Neural cell (in vitro differentiated cells): ENCODE results near the gene SSBP3.

ENCODE experiments used
- CTCF ChIP-seq: fragments of 450-650 bp; IDR thresholded peaks from 2 replicates; pipeline ENCODE4 v1.5.1; 2014; ENCODE audit warnings: antibody characterized with exemption, mild to moderate bottlenecking, moderate library complexity; ENCODE audit not compliant: poor library complexity, severe bottlenecking
- EP300 ChIP-seq: fragments of 450-650 bp; conservative IDR thresholded peaks from 2 replicates; pipeline ENCODE4 v1.6.1; 2014; ENCODE audit warnings: antibody characterized with exemption, mild to moderate bottlenecking, moderate library complexity; ENCODE audit not compliant: poor library complexity, severe bottlenecking
- EZH2 ChIP-seq: fragments of 200-600, 300-800 bp; shearing (Covaris generic), sonication (generic); IDR thresholded peaks from 2 replicates; pipeline ENCODE4 v1.6.1; 2014; ENCODE audit warnings: antibody characterized with exemption, low read length, borderline replicate concordance, mild to moderate bottlenecking; ENCODE audit not compliant: insufficient read depth, poor library complexity, severe bottlenecking
- MXI1 ChIP-seq: fragments of 450-650 bp; conservative IDR thresholded peaks from 2 replicates; pipeline ENCODE4 v1.6.1; 2014; ENCODE audit warnings: antibody characterized with exemption, mild to moderate bottlenecking; ENCODE audit not compliant: poor library complexity, severe bottlenecking
- RAD21 ChIP-seq: fragments of 450-650 bp; conservative IDR thresholded peaks from 2 replicates; pipeline ENCODE4 v1.6.1; 2014; ENCODE audit warnings: antibody characterized with exemption, mild to moderate bottlenecking, moderate library complexity
- TAF1 ChIP-seq: IDR thresholded peaks from 2 replicates; pipeline ENCODE4 v1.6.1; 2012; ENCODE audit warnings: low read depth
- TF ChIP-seq, protein P1 (sequence below): IDR thresholded peaks from 2 replicates; pipeline ENCODE4 v1.6.1; 2012; ENCODE audit warnings: borderline replicate concordance

DNA sequence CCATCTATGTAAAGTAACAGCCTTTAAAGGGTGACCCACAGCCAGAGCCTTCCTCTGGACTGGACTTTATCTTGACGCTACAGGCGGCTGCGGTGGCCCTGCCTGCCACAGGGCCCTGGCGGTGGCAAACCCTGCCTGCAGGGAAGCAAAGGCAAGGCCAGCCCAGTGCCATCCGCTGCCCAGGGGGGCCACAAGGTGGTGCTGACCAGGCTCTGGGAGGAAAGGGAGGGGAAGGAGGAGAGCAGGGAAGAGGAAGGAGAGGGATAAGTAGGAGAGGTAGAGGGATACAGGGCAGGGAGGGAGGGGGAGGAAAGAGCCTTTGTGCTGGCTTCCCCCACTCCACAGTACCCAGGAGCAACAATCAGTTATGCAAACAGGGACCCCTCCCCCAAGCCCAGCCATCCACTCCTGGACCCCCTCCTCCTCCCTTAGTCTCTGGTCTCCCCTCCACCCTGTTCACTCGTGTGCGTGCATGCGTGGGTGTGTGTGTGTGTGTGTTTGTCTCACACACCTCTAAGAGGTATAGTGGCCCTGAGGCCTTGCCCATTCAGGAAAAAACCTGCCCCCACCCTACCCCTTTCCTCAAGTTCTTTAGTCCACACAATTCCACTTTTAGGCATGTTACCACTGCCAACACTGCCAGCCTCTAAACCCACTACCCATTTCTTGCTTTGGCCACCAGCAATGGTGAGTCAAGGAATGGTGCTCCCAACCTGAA is 30.3 kb downstream of the SSBP3 start:
- TF ChIP-seq TAF1 (no peak), EP300 (no peak), EZH2 (no peak), MXI1 (no peak), CTCF (no peak), RAD21 (no peak)
- TF ChIP-seq, protein P1, sequence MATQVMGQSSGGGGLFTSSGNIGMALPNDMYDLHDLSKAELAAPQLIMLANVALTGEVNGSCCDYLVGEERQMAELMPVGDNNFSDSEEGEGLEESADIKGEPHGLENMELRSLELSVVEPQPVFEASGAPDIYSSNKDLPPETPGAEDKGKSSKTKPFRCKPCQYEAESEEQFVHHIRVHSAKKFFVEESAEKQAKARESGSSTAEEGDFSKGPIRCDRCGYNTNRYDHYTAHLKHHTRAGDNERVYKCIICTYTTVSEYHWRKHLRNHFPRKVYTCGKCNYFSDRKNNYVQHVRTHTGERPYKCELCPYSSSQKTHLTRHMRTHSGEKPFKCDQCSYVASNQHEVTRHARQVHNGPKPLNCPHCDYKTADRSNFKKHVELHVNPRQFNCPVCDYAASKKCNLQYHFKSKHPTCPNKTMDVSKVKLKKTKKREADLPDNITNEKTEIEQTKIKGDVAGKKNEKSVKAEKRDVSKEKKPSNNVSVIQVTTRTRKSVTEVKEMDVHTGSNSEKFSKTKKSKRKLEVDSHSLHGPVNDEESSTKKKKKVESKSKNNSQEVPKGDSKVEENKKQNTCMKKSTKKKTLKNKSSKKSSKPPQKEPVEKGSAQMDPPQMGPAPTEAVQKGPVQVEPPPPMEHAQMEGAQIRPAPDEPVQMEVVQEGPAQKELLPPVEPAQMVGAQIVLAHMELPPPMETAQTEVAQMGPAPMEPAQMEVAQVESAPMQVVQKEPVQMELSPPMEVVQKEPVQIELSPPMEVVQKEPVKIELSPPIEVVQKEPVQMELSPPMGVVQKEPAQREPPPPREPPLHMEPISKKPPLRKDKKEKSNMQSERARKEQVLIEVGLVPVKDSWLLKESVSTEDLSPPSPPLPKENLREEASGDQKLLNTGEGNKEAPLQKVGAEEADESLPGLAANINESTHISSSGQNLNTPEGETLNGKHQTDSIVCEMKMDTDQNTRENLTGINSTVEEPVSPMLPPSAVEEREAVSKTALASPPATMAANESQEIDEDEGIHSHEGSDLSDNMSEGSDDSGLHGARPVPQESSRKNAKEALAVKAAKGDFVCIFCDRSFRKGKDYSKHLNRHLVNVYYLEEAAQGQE, result no peak
